ENCODE data around the gene RAP1GAP. TPM values are rescaled to one million over a fixed set of nuclear protein-coding genes. Genes with fewer than 3 reads are reported as not detected.

RAP1GAP gene
- polyA plus RNA-seq, 5 donors: 21.3 to 57.9 (median 47.0) TPM

Other genes starting within 250 kb of the RAP1GAP start
- gene NBPF3, start 229.2 kb downstream of the RAP1GAP start, polyA plus RNA-seq (ENCODE audit: insufficient read depth in 1 of 5, insufficient read length in 5 of 5, low replicate concordance in 1 of 5): 10 to 100 TPM; 11.4 to 23.3 (median 19.2) TPM
- 1 to 10 TPM; 1.0 to 2.2 (median 1.7) TPM for gene ALPL, start 159.9 kb downstream of the RAP1GAP start, polyA plus RNA-seq (ENCODE audit: insufficient read depth in 1 of 5, insufficient read length in 5 of 5, low replicate concordance in 1 of 5)
- 10 to 100 TPM; 58.1 to 94.4 (median 83.9) TPM for gene USP48, start 113.8 kb upstream of the RAP1GAP start, polyA plus RNA-seq (ENCODE audit: insufficient read depth in 1 of 5, insufficient read length in 5 of 5, low replicate concordance in 1 of 5)
- 1 to 10 TPM; 3.6 to 6.6 (median 4.2) TPM for gene LDLRAD2, start 142.9 kb upstream of the RAP1GAP start, polyA plus RNA-seq (ENCODE audit: insufficient read depth in 1 of 5, insufficient read length in 5 of 5, low replicate concordance in 1 of 5)